Sigmoid colon (tissue), 7 donors: ENCODE results near the gene PRKX. TPM values are rescaled to one million over a fixed set of nuclear protein-coding genes. Genes with fewer than 3 reads are reported as not detected.
"Not testable (repeated sequence)": the region's sequence is repeated elsewhere in the genome, so short reads cannot be mapped to it uniquely, and the experiment has no call there.

ENCODE experiments used
- DNase-seq: peaks from one replicate; pipeline ENCODE4 v3.0.0-alpha.2; 2019
- H3K27ac ChIP-seq, 4 donors: fragments of 200-600 bp; sonication (generic); one replicate each; pipeline ENCODE4 v1.5.1; 2016 to 2019; ENCODE audit warnings: mild to moderate bottlenecking in 1 of 4
- H3K27me3 ChIP-seq, 3 donors: fragments of 200-600 bp; sonication (generic); one replicate each; pipeline ENCODE4 v1.5.1; 2019; ENCODE audit warnings: mild to moderate bottlenecking in 1 of 3
- H3K36me3 ChIP-seq, 4 donors: fragments of 200-600 bp; sonication (generic); one replicate each; pipeline ENCODE4 v1.5.1; 2016 to 2019
- H3K4me1 ChIP-seq, 4 donors: fragments of 200-600 bp; sonication (generic); one replicate each; pipeline ENCODE4 v1.5.1; 2017 to 2019
- H3K4me3 ChIP-seq, 4 donors: fragments of 200-600 bp; sonication (generic); one replicate each; pipeline ENCODE4 v1.5.1; 2017 to 2019; ENCODE audit warnings: mild to moderate bottlenecking in 2 of 4, moderate library complexity in 1 of 4
- H3K9me3 ChIP-seq, 4 donors: fragments of 200-600 bp in 3 of 4; sonication (generic) in 3 of 4; one replicate each; pipeline versions ENCODE4 v1.5.1 to v1.6.1; 2013 to 2019
- CTCF ChIP-seq, 4 experiments: fragments of 450-650 bp in 3 of 4; fragments of 200-600 bp in 1 of 4; IDR thresholded peaks; one replicate each; pipeline ENCODE4 v1.5.1; 2016 to 2019; ENCODE audit warnings: antibody characterized with exemption in 4 of 4, mild to moderate bottlenecking in 3 of 4, moderate library complexity in 2 of 4
- EP300 ChIP-seq, 4 donors: sonication (generic); formaldehyde crosslinking; IDR thresholded peaks; one replicate each; pipeline ENCODE4 v1.6.1; 2017; ENCODE audit warnings: antibody characterized with exemption in 4 of 4
- POLR2A ChIP-seq, 2 donors: fragments of 450-650 bp; IDR thresholded peaks; one replicate each; pipeline ENCODE4 v1.6.1; 2016; ENCODE audit warnings: antibody characterized with exemption in 2 of 2, mild to moderate bottlenecking in 2 of 2, moderate library complexity in 2 of 2
- POLR2AphosphoS5 ChIP-seq, 4 donors: sonication (generic); formaldehyde crosslinking; IDR thresholded peaks; one replicate each; pipeline ENCODE4 v1.6.1; 2017; ENCODE audit warnings: antibody characterized with exemption in 4 of 4
- WGBS, 2 donors: extraction: QIAGEN DNeasy Blood & Tissue Kit; methylation state at CpG; one replicate each; pipeline ENCODE4 v1.1.7; 2013; 5-methylcytosine and 5-hydroxymethylcytosine counted together
- intact Hi-C: fragments of 100-400 bp; cut with DNase I; formaldehyde crosslinking; loops from one replicate; pipeline ENCODE4 v1.15.1; 2023
- polyA plus RNA-seq, 3 donors: library from polyadenylated mRNA; stranded (reverse); fragments of 200-250 nt; gene quantifications; one replicate each; pipeline ENCODE4 v1.2.3, GENCODE V29; 2013
- total RNA-seq, 4 donors: library from RNA; depleted of rRNA; stranded (reverse); fragments of >200 nt; gene quantifications; one replicate each; pipeline ENCODE4 v1.1.0, GENCODE V29; 2016
- donor health status: healthy with polysubstance abuse.
- donor health status: Bipolar disorder and iron deficiency.
- donor health status: healthy.

The PRKX gene
- total and polyA plus RNA-seq, 7 donors: 3.5 to 10.6 (median 6.9) TPM

- no peaks in the 10 kb centered on the region for H3K36me3 ChIP-seq
- no peaks in the 10 kb centered on the region for H3K27me3 ChIP-seq
- 0 to 2% methylated on average over 38 of the region's 38 CpGs for WGBS, 2 donors
- DNase-seq: peak; percentile 64
- TF ChIP-seq POLR2A (IDR thresholded peaks at IDR 0.05) (no peak), POLR2AphosphoS5 (IDR thresholded peaks at IDR 0.05) (no peak), CTCF (IDR thresholded peaks at IDR 0.05) (no peak), EP300 (IDR thresholded peaks at IDR 0.05) (no peak)
- peak overlapping the region; percentile 53 to 76 (median 65) for H3K27ac ChIP-seq
- intact Hi-C loops: loop anchor here (10.0 kb wide), 1 partner anchor 102 kb away; no protein-coding TSS in a partner anchor
- peaks cover 0 to 9% (median 0%) of the 10 kb centered on the region in 4 donors for H3K4me1 ChIP-seq
- no peaks in the 10 kb centered on the region for H3K9me3 ChIP-seq
- H3K4me3 ChIP-seq: peak overlapping the region; percentile 46 to 67 (median 59)
These were observed 602 bp downstream of the PRKX start for GRCh38 chrX:3712870-3713224.

- H3K27ac ChIP-seq: peak overlapping the region; percentile 53 to 76 (median 65)
- no peaks in the 10 kb centered on the region for H3K27me3 ChIP-seq
- peak; percentile 58 for DNase-seq
- H3K36me3 ChIP-seq: no peaks in the 10 kb centered on the region
- 1 to 6% methylated on average over 39 of the region's 39 CpGs for WGBS, 2 donors
- intact Hi-C loops: loop anchor here (10.0 kb wide), 1 partner anchor 103 kb away; no protein-coding TSS in a partner anchor
- H3K4me3 ChIP-seq: peak overlapping the region; percentile 46 to 67 (median 59)
- TF ChIP-seq POLR2A (IDR thresholded peaks at IDR 0.05) (no peak), CTCF (IDR thresholded peaks at IDR 0.05) (no peak), POLR2AphosphoS5 (IDR thresholded peaks at IDR 0.05) (no peak), EP300 (IDR thresholded peaks at IDR 0.05) (no peak)
- peaks cover 0 to 9% (median 0%) of the 10 kb centered on the region in 4 donors for H3K4me1 ChIP-seq
- no peaks in the 10 kb centered on the region for H3K9me3 ChIP-seq
These were observed 1.2 kb downstream of the PRKX start for GRCh38 chrX:3712051-3712869.

GRCh38 chrX:3711331-3711917 lies 2.0 kb downstream of the PRKX start:
- intact Hi-C loops: loop anchor here (10.0 kb wide), 1 partner anchor 103 kb away; no protein-coding TSS in a partner anchor
- H3K27ac ChIP-seq: peak overlapping the region; percentile 27 to 76 (median 65)
- no peak for DNase-seq
- no peaks in the 10 kb centered on the region for H3K27me3 ChIP-seq
- no peaks in the 10 kb centered on the region for H3K36me3 ChIP-seq
- no peaks in the 10 kb centered on the region for H3K9me3 ChIP-seq
- H3K4me3 ChIP-seq: peak overlapping the region in 3 of 4 donors; percentile 54 to 67 (median 64)
- no peak for TF ChIP-seq EP300 (IDR thresholded peaks at IDR 0.05)
- TF ChIP-seq CTCF (IDR thresholded peaks at IDR 0.05): no peak
- TF ChIP-seq POLR2A (IDR thresholded peaks at IDR 0.05): no peak
- no peak for TF ChIP-seq POLR2AphosphoS5 (IDR thresholded peaks at IDR 0.05)
- WGBS, 2 donors: 35 to 42% methylated on average over 16 of the region's 16 CpGs
- peaks cover 0 to 9% (median 0%) of the 10 kb centered on the region in 4 donors for H3K4me1 ChIP-seq

GRCh38 chrX:3707673-3708274 lies 5.7 kb downstream of the PRKX start:
- H3K27ac ChIP-seq, H3K27me3 ChIP-seq, intact Hi-C loops, H3K4me3 ChIP-seq, DNase-seq, H3K36me3 ChIP-seq, H3K9me3 ChIP-seq, H3K4me1 ChIP-seq: not testable (repeated sequence)
- WGBS, 2 donors: 14 to 63% methylated on average over 8 of the region's 8 CpGs

GRCh38 chrX:3706481-3706880 lies 7.0 kb downstream of the PRKX start:
- H3K9me3 ChIP-seq: no peaks in the 10 kb centered on the region
- no peaks in the 10 kb centered on the region for H3K27me3 ChIP-seq
- DNase-seq: no peak
- intact Hi-C loops: no loop called here
- H3K27ac ChIP-seq: no peak overlapping the region
- H3K36me3 ChIP-seq: no peaks in the 10 kb centered on the region
- 18 to 92% methylated on average over 11 of the region's 11 CpGs for WGBS, 2 donors
- TF ChIP-seq POLR2A (IDR thresholded peaks at IDR 0.05): no peak
- no peak for TF ChIP-seq CTCF (IDR thresholded peaks at IDR 0.05)
- TF ChIP-seq EP300 (IDR thresholded peaks at IDR 0.05): no peak
- TF ChIP-seq POLR2AphosphoS5 (IDR thresholded peaks at IDR 0.05): no peak
- H3K4me1 ChIP-seq: no peaks in the 10 kb centered on the region
- H3K4me3 ChIP-seq: no peak overlapping the region

GRCh38 chrX:3703251-3703650 lies 10.2 kb downstream of the PRKX start:
- H3K36me3 ChIP-seq, intact Hi-C loops, H3K27me3 ChIP-seq, H3K4me3 ChIP-seq, H3K27ac ChIP-seq, H3K4me1 ChIP-seq, H3K9me3 ChIP-seq: not testable (repeated sequence)
- peak; percentile 2 for DNase-seq
- 92% methylated on average over 3 of the region's 3 CpGs for WGBS, 2 donors

- WGBS, 2 donors: 49 to 70% methylated on average over 3 of the region's 3 CpGs
- intact Hi-C loops, H3K4me3 ChIP-seq, H3K36me3 ChIP-seq, H3K4me1 ChIP-seq, H3K27ac ChIP-seq, DNase-seq, H3K9me3 ChIP-seq, H3K27me3 ChIP-seq: not testable (repeated sequence)
These were observed 11.4 kb downstream of the PRKX start for GRCh38 chrX:3702095-3702494.
